Transverse colon (tissue), 4 donors: ENCODE data around the gene MID1. TPM values are rescaled to one million over a fixed set of nuclear protein-coding genes. Genes with fewer than 3 reads are reported as not detected.

Experiments
- DNase-seq: peaks from one replicate; pipeline ENCODE4 v3.0.0-alpha.2; 2019
- H3K27ac ChIP-seq, 4 donors: fragments of 200-600 bp; sonication (generic); 2 replicates each; pipeline ENCODE4 v1.5.1; 2016 to 2018; ENCODE audit warnings: inconsistent platforms in 4 of 4
- H3K27me3 ChIP-seq: fragments of 200-600 bp; sonication (generic); 2 replicates; pipeline ENCODE4 v1.5.1; 2017; ENCODE audit warnings: inconsistent platforms
- H3K36me3 ChIP-seq, 4 donors: fragments of 200-600 bp; sonication (generic); 2 replicates each; pipeline ENCODE4 v1.5.1; 2017 to 2019; ENCODE audit warnings: inconsistent platforms in 4 of 4
- H3K4me1 ChIP-seq, 4 donors: fragments of 200-600 bp; sonication (generic); 2 replicates each; pipeline ENCODE4 v1.5.1; 2017 to 2020; ENCODE audit warnings: inconsistent platforms in 4 of 4
- H3K4me3 ChIP-seq, 4 donors: fragments of 200-600 bp; sonication (generic); 1 replicate in 1 of 4; 2 replicates in 3 of 4; pipeline versions ENCODE4 v1.5.1 to v1.6.1; 2017 to 2019; ENCODE audit warnings: inconsistent platforms in 4 of 4
- H3K9me3 ChIP-seq, 2 donors: fragments of 200-600 bp; sonication (generic); 2 replicates each; pipeline ENCODE4 v1.5.1; 2017 to 2019; ENCODE audit warnings: inconsistent platforms in 2 of 2
- EP300 ChIP-seq: sonication (generic); formaldehyde crosslinking; IDR thresholded peaks from one replicate; pipeline ENCODE4 v1.6.1; 2017; ENCODE audit warnings: antibody characterized with exemption, low read depth
- POLR2A ChIP-seq: fragments of 450-650 bp; IDR thresholded peaks from one replicate; pipeline ENCODE4 v1.6.1; 2016; ENCODE audit warnings: antibody characterized with exemption, mild to moderate bottlenecking, moderate library complexity
- POLR2AphosphoS5 ChIP-seq, 3 donors: sonication (generic); formaldehyde crosslinking; IDR thresholded peaks; one replicate each; pipeline ENCODE4 v1.6.1; 2016; ENCODE audit warnings: antibody characterized with exemption in 3 of 3
- WGBS, 2 donors: methylation state at CpG; one replicate each; pipeline ENCODE4 v1.1.5; 2018; ENCODE audit warnings: low coverage in 1 of 2; 5-methylcytosine and 5-hydroxymethylcytosine counted together
- in situ Hi-C, 4 donors: fragments of 200-750 bp; cut with MboI; loops; one replicate each; pipeline versions ENCODE4 v1.15.0 to v1.15.1; 2017; ENCODE audit warnings: low sequenced_read_pairs in 3 of 4, low pct_ligation_motif_present in 1 of 4, low pct_unique_long_range_greater_than_20kb in 1 of 4
- intact Hi-C: fragments of 100-400 bp; cut with DNase I; formaldehyde crosslinking; loops from one replicate; pipeline ENCODE4 v1.15.1; 2023; ENCODE audit warnings: low total_unique reads
- total RNA-seq, 4 donors: library from RNA; depleted of rRNA; stranded (reverse); fragments of >200 nt; gene quantifications; one replicate each; pipeline ENCODE4 v1.1.0, GENCODE V29; 2016
- TF ChIP-seq, protein P1 (sequence below), 5 experiments: fragments of 200-600 bp in 3 of 5; fragments of 450-650 bp in 2 of 5; sonication (generic) in 3 of 5; IDR thresholded peaks; 1 replicate in 2 of 5; 2 replicates in 3 of 5; pipeline ENCODE4 v1.5.1; 2016 to 2017; ENCODE audit warnings: antibody characterized with exemption in 5 of 5, inconsistent platforms in 3 of 5, mild to moderate bottlenecking in 2 of 5, moderate library complexity in 1 of 5

Gene MID1
- total RNA-seq, 4 donors from 2014 or later = 27.0 to 85.2 (median 37.7) TPM

DNA sequence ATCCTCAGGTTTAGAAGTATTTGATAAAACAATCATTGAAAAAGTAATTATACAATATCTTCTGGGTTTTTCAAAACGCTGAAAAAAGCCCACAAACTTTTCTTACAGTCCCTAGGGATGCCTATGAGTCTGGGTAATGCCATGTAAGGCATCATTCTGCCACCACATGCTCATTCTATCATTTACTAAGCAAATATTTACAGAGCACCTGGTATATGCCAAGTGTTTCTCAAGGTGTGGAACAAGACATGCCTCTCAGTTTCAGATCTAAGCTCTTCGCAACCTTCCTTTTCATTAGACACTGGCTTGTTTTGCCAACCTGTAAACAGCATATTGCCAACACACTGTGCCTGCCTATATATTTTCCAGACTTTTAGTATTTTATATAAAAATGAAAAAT is 17.7 kb downstream of the MID1 start:
- Histone ChIP-seq H3K4me1 (peaks cover 0 to 14% (median 3%) of the 10 kb centered on the region in 4 donors), H3K4me3 (no peak overlapping the region), H3K9me3 (no peaks in the 10 kb centered on the region), H3K27ac (peak overlapping the region in 2 of 4 donors; percentile 19 to 31), H3K36me3 (no peaks in the 10 kb centered on the region), H3K27me3 (no peaks in the 10 kb centered on the region)
- DNase-seq = no peak
- in situ Hi-C loops (loop anchor here in 3 of 4 donors (25.0 kb wide), 1 partner anchor 415 kb away; no protein-coding TSS in a partner anchor), intact Hi-C loops (no loop called here)
- 42 to 61% methylated on average over 2 of the region's 2 CpGs for WGBS, 2 donors
- no peak for TF ChIP-seq POLR2AphosphoS5 (IDR thresholded peaks at IDR 0.05)
- no peak for TF ChIP-seq POLR2A
- no peak for TF ChIP-seq EP300
- TF ChIP-seq, protein P1, sequence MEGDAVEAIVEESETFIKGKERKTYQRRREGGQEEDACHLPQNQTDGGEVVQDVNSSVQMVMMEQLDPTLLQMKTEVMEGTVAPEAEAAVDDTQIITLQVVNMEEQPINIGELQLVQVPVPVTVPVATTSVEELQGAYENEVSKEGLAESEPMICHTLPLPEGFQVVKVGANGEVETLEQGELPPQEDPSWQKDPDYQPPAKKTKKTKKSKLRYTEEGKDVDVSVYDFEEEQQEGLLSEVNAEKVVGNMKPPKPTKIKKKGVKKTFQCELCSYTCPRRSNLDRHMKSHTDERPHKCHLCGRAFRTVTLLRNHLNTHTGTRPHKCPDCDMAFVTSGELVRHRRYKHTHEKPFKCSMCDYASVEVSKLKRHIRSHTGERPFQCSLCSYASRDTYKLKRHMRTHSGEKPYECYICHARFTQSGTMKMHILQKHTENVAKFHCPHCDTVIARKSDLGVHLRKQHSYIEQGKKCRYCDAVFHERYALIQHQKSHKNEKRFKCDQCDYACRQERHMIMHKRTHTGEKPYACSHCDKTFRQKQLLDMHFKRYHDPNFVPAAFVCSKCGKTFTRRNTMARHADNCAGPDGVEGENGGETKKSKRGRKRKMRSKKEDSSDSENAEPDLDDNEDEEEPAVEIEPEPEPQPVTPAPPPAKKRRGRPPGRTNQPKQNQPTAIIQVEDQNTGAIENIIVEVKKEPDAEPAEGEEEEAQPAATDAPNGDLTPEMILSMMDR (IDR thresholded peaks at IDR 0.05) = no peak

DNA sequence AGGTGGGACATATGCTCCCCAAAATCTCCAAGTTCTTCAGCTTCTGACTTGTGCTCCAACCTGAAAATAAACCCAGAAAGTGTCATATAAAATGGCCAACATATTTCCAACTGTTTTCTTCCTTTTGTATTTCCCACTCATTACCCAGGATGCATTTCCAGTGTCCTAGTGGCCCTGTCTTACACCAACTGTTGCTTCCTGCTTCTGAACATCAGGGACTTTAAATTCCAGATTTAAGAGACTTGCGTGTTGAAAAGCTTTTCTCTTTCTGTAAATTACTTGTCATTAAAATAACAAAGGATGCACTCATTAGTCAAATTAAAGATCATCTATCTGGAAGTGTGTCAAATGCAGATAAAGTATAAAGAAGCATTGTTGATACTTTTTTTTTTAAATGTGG is 19.9 kb downstream of the MID1 start:
- in situ Hi-C loops (loop anchor here in 3 of 4 donors (25.0 kb wide), 1 partner anchor 413 kb away; no protein-coding TSS in a partner anchor), intact Hi-C loops (no loop called here)
- no peaks in the 10 kb centered on the region for H3K36me3 ChIP-seq
- TF ChIP-seq, protein P1 (IDR thresholded peaks at IDR 0.05) = no peak
- TF ChIP-seq POLR2A = no peak
- DNase-seq = no peak
- H3K27ac ChIP-seq = peak overlapping the region in 3 of 4 donors; percentile 23 to 28 (median 24)
- no peak overlapping the region for H3K4me3 ChIP-seq
- peaks cover 0 to 14% (median 3%) of the 10 kb centered on the region in 4 donors for H3K4me1 ChIP-seq
- 43 to 64% methylated on average over 1 of the region's 1 CpG for WGBS, 2 donors
- no peaks in the 10 kb centered on the region for H3K9me3 ChIP-seq
- H3K27me3 ChIP-seq = no peaks in the 10 kb centered on the region

DNA sequence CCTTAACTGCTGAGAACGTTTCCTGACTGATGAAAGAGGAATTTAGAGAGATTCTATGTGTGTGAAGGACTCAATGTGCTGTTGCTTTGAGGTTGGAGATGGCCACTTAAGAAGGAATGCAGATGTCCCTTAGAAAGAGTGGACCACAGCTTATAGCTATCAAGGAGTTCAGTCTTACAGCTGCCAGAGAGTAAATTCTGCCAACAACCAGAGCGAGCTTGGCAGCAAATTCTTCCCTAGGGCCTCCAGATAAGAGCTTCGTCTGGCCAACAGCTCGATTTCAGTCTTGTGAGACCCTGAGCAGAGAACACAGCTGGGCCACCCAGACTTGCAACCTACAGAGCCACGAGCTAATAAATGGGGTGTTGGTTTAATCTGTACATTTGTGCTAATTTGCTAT is 21.8 kb downstream of the MID1 start:
- in situ Hi-C loops (no loop called here), intact Hi-C loops (loop anchor here (10.0 kb wide), 1 partner anchor 124 kb away; no protein-coding TSS in a partner anchor)
- Histone ChIP-seq H3K27me3 (no peaks in the 10 kb centered on the region), H3K4me1 (peaks cover 0 to 13% (median 3%) of the 10 kb centered on the region in 4 donors), H3K27ac (no peak overlapping the region), H3K36me3 (no peaks in the 10 kb centered on the region), H3K4me3 (no peak overlapping the region), H3K9me3 (no peaks in the 10 kb centered on the region)
- DNase-seq = no peak
- no peak for TF ChIP-seq POLR2A
- no peak for TF ChIP-seq EP300
- 41% methylated on average over 5 of the region's 5 CpGs; no CpG with 5 or more reads in 1 of the 2 donors for WGBS, 2 donors

DNA sequence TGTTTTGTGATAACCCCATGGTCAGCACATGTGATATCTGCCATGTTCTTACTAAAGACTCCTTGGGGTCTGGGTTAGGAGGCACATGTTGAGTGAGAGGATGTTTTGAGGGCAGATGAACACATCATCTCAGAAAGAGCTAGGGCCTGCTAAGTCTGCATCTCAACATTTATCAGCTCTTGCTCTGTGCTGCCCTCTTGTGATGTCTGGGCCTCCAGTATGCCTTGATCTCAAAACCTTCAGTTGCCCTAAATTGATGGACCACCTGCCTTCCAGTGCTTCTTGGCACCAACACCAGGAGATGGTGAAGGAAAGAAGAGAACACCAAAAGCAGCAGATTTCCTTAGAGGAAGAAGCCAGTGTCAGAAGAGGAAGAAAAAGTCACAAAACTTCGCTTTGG is 22.5 kb downstream of the MID1 start:
- Histone ChIP-seq H3K27ac (no peak overlapping the region), H3K4me1 (peaks cover 0 to 6% (median 0%) of the 10 kb centered on the region in 4 donors), H3K36me3 (no peaks in the 10 kb centered on the region), H3K9me3 (no peaks in the 10 kb centered on the region), H3K27me3 (no peaks in the 10 kb centered on the region), H3K4me3 (no peak overlapping the region)
- in situ Hi-C loops = no loop called here
- TF ChIP-seq EP300 = no peak
- TF ChIP-seq, protein P1 (IDR thresholded peaks at IDR 0.05) = peak in 2 of 5 experiments; percentile 16 to 25
- 45% methylated on average over 1 of the region's 1 CpG; no CpG with 5 or more reads in 1 of the 2 donors for WGBS, 2 donors
- intact Hi-C loops = loop anchor here (10.0 kb wide), 1 partner anchor 123 kb away; no protein-coding TSS in a partner anchor
- no peak for DNase-seq
